Keratinocyte (primary cell): ENCODE data around the gene TEX44. TPM values are rescaled to one million over a fixed set of nuclear protein-coding genes. Genes with fewer than 3 reads are reported as not detected.

Experiments
- DNase-seq: peaks from one replicate; pipeline ENCODE4 v3.0.0-alpha.2; 2011; ENCODE audit warnings: low read depth, missing footprints, low spot score
- FAIRE-seq: peaks from 2 replicates; lab custom pipeline; 2011; peaks lifted over from hg19 to GRCh38; lab: Jason Lieb, UNC
- H2AFZ ChIP-seq: 2 replicates; pipeline ENCODE4 v1.6.0; 2012; ENCODE audit warnings: low read length, control low read depth, inconsistent platforms; ENCODE audit not compliant: control insufficient read depth
- H3K27ac ChIP-seq: 2 replicates; pipeline ENCODE4 v1.5.1; 2011; ENCODE audit warnings: low read length; ENCODE audit not compliant: control insufficient read depth, insufficient read depth
- H3K27me3 ChIP-seq: 3 replicates; pipeline ENCODE4 v1.6.0; 2011; ENCODE audit warnings: low read length; ENCODE audit not compliant: control insufficient read depth, insufficient read depth; ENCODE audit errors: extremely low read depth
- H3K36me3 ChIP-seq, 2 experiments: 2 replicates in 1 of 2; 3 replicates in 1 of 2; pipeline ENCODE4 v1.5.1; 2011; ENCODE audit warnings: low read length in 2 of 2, mild to moderate bottlenecking in 1 of 2; ENCODE audit not compliant: control insufficient read depth in 2 of 2, insufficient read depth in 2 of 2; ENCODE audit errors: extremely low read depth in 1 of 2
- H3K4me1 ChIP-seq: 3 replicates; pipeline ENCODE4 v1.5.1; 2011; ENCODE audit warnings: low read length; ENCODE audit not compliant: control insufficient read depth, insufficient read depth; ENCODE audit errors: extremely low read depth
- H3K4me2 ChIP-seq: 3 replicates; pipeline ENCODE4 v1.6.0; 2011; ENCODE audit warnings: low read depth, low read length; ENCODE audit not compliant: control insufficient read depth, insufficient read depth; ENCODE audit errors: extremely low read depth
- H3K4me3 ChIP-seq, 3 experiments: fragments of 200-600 bp in 1 of 3; sonication (generic) in 1 of 3; 2 replicates in 2 of 3; 3 replicates in 1 of 3; pipeline ENCODE4 v1.5.1; 2011 to 2016; ENCODE audit warnings: low read length in 3 of 3, mild to moderate bottlenecking in 3 of 3, control low read depth in 2 of 3, inconsistent platforms in 1 of 3, low read depth in 1 of 3, mixed read lengths in 1 of 3, mixed run types in 1 of 3, moderate library complexity in 1 of 3; ENCODE audit not compliant: control insufficient read depth in 2 of 3, insufficient read depth in 2 of 3; ENCODE audit errors: extremely low read depth in 1 of 3
- H3K79me2 ChIP-seq: 2 replicates; pipeline ENCODE4 v1.6.0; 2012; ENCODE audit warnings: low read length; ENCODE audit not compliant: control insufficient read depth, insufficient read depth
- H3K9ac ChIP-seq: 3 replicates; pipeline ENCODE4 v1.6.0; 2011; ENCODE audit warnings: low read length; ENCODE audit not compliant: control insufficient read depth, insufficient read depth; ENCODE audit errors: extremely low read depth
- H3K9me1 ChIP-seq: 3 replicates; pipeline ENCODE4 v1.6.0; 2011; ENCODE audit warnings: low read length; ENCODE audit not compliant: control insufficient read depth, insufficient read depth; ENCODE audit errors: extremely low read depth
- H3K9me3 ChIP-seq: 2 replicates; pipeline ENCODE4 v1.5.1; 2012; ENCODE audit warnings: low read depth, low read length; ENCODE audit not compliant: control insufficient read depth
- H4K20me1 ChIP-seq: 3 replicates; pipeline ENCODE4 v1.6.0; 2011; ENCODE audit warnings: low read length; ENCODE audit not compliant: control insufficient read depth, insufficient read depth; ENCODE audit errors: extremely low read depth
- EZH2 ChIP-seq: IDR thresholded peaks from one replicate; pipeline ENCODE4 v1.6.1; 2012; ENCODE audit warnings: inconsistent platforms, mild to moderate bottlenecking, low read length, moderate library complexity
- dilution Hi-C: fragments of 300-500 bp; cut with MboI; formaldehyde crosslinking; loops from one replicate; pipeline ENCODE4 v1.7.0; 2020; ENCODE audit warnings: low sequenced_read_pairs; ENCODE audit not compliant: extremely low pct_ligation_motif_present
- polyA plus RNA-seq, 5 experiments: library from polyadenylated mRNA; depleted of rRNA in 3 of 5; stranded (reverse) in 3 of 5; stranded (forward) in 1 of 5; unstranded in 1 of 5; fragments of >200 nt; gene quantifications; 1 replicate in 1 of 5; 2 replicates in 3 of 5; 3 replicates in 1 of 5; pipeline versions ENCODE4 v1.2.1 to v1.2.3, GENCODE V29; 2011 to 2012; ENCODE audit warnings: missing spikeins in 2 of 5, low read depth in 1 of 5, low replicate concordance in 1 of 5
- TF ChIP-seq, protein P1 (sequence below), 3 experiments: IDR thresholded peaks in 1 of 3; conservative IDR thresholded peaks in 1 of 3; optimal IDR thresholded peaks in 1 of 3; 2 replicates in 2 of 3; 3 replicates in 1 of 3; pipeline versions ENCODE3 to v1.5.1; 2011; ENCODE audit warnings: low read length in 3 of 3, mild to moderate bottlenecking in 3 of 3, moderate library complexity in 2 of 3, control low read depth in 1 of 3, inconsistent platforms in 1 of 3; ENCODE audit not compliant: insufficient read depth in 2 of 3; ENCODE audit errors: extremely low read depth in 1 of 3

The TEX44 gene
- polyA plus RNA-seq, 1 donor (not counting 4 experiments of a cell fraction or from before 2014, with no cell fraction given): not detected

DNA sequence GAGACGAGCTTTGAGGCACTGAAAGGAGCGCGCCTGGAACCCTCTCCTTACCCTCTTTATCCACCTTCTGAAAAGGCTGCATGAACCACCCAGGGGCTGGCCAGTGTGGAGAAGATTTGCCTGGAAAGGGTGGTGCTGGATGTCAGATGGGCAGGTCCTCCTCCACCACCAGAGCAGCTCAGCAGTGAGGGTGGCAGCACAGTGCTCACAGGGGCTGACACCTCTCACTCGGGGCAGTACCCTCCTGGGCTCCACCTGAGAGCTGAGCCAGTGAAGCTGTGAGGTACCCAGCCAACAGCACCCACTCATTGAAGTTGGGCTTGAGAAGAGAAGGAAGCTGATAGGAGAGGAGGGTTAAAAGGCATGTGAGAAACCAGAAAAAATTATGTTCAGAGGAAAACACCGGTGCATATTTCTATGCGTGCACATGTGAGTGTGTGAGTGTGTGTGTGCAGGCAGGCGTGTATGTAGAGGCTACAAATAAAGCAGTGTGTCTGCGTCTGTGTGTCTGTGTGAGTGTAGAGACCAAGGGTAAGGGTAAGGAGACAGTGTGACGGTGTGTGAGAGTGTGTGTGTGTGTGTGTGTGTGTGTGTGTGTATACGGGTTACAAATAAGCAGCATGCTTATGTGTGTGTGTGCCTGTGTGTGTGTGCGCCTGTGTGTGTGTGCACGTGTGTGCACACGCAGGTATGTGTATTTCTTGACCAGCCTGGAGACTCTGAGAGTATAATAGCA, 40.7 kb downstream of the TEX44 start:
- DNase-seq: no peak
- peaks cover 3% of the 10 kb centered on the region for H3K4me1 ChIP-seq
- H3K27me3 ChIP-seq: no peaks in the 10 kb centered on the region
- no peak overlapping the region for H2AFZ ChIP-seq
- TF ChIP-seq EZH2: no peak
- TF ChIP-seq, protein P1, sequence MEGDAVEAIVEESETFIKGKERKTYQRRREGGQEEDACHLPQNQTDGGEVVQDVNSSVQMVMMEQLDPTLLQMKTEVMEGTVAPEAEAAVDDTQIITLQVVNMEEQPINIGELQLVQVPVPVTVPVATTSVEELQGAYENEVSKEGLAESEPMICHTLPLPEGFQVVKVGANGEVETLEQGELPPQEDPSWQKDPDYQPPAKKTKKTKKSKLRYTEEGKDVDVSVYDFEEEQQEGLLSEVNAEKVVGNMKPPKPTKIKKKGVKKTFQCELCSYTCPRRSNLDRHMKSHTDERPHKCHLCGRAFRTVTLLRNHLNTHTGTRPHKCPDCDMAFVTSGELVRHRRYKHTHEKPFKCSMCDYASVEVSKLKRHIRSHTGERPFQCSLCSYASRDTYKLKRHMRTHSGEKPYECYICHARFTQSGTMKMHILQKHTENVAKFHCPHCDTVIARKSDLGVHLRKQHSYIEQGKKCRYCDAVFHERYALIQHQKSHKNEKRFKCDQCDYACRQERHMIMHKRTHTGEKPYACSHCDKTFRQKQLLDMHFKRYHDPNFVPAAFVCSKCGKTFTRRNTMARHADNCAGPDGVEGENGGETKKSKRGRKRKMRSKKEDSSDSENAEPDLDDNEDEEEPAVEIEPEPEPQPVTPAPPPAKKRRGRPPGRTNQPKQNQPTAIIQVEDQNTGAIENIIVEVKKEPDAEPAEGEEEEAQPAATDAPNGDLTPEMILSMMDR (optimal IDR thresholded peaks at IDR 0.05 in 1 of 3, IDR thresholded peaks at IDR 0.05 in 1 of 3, conservative IDR thresholded peaks at IDR 0.05 in 1 of 3; ENCODE audit: extremely low read depth in 1 of 3, insufficient read depth in 2 of 3, low read length in 3 of 3): no peak
- H3K27ac ChIP-seq: no peak overlapping the region
- no peaks in the 10 kb centered on the region for H3K79me2 ChIP-seq
- no peak overlapping the region for H3K4me2 ChIP-seq
- H3K36me3 ChIP-seq: no peaks in the 10 kb centered on the region
- H3K4me3 ChIP-seq: no peak overlapping the region
- peaks cover 2% of the 10 kb centered on the region for H3K9me1 ChIP-seq
- H3K9me3 ChIP-seq: no peaks in the 10 kb centered on the region
- H4K20me1 ChIP-seq: no peaks in the 10 kb centered on the region
- FAIRE-seq: no peak
- dilution Hi-C loops: no loop called here
- no peak overlapping the region for H3K9ac ChIP-seq

DNA sequence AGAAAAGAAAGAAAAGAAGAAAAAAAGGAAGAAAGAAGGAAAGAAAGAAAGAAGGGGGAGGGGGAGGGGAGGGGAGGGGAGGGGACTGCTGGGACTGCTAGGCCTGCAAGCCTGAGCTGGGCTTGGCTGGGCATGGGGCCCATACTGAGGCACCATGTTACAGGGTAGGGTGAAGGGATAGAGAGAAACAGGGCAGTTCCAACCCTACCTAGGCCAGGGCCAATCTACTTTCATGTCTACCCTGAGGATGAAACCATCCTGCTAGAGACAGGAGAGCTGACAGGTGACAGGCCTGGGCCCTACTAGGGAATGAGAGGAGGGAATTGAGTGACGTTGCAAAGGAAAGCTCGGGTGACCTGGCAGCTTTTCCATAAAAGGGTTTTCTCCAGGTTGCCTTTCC, 41.7 kb downstream of the TEX44 start:
- no peaks in the 10 kb centered on the region for H3K79me2 ChIP-seq
- no peak overlapping the region for H2AFZ ChIP-seq
- no peak overlapping the region for H3K27ac ChIP-seq
- H3K4me1 ChIP-seq: peaks cover 3% of the 10 kb centered on the region
- dilution Hi-C loops: no loop called here
- no peak overlapping the region for H3K4me3 ChIP-seq
- H3K27me3 ChIP-seq: no peaks in the 10 kb centered on the region
- no peak for TF ChIP-seq EZH2
- TF ChIP-seq, protein P1 (optimal IDR thresholded peaks at IDR 0.05 in 1 of 3, IDR thresholded peaks at IDR 0.05 in 1 of 3, conservative IDR thresholded peaks at IDR 0.05 in 1 of 3; ENCODE audit: extremely low read depth in 1 of 3, insufficient read depth in 2 of 3, low read length in 3 of 3): no peak
- H3K9me3 ChIP-seq: no peaks in the 10 kb centered on the region
- no peaks in the 10 kb centered on the region for H3K36me3 ChIP-seq
- no peak overlapping the region for H3K9ac ChIP-seq
- no peaks in the 10 kb centered on the region for H4K20me1 ChIP-seq
- no peak for FAIRE-seq
- no peak overlapping the region for H3K4me2 ChIP-seq
- DNase-seq: no peak
- peaks cover 2% of the 10 kb centered on the region for H3K9me1 ChIP-seq
